Astrocyte of the spinal cord (primary cell): Measurements from ENCODE around the gene HSPA4.
A peak's percentile ranks its signal among the peaks of the same experiment; 100 is the strongest.

ENCODE experiments used
- DNase-seq: peaks from one replicate; pipeline ENCODE4 v3.0.0; 2011; ENCODE audit warnings: low read depth, low spot score
- H3K4me3 ChIP-seq: 2 replicates; pipeline ENCODE4 v1.5.1; 2011; ENCODE audit warnings: low read depth, mild to moderate bottlenecking, low read length, moderate library complexity
- in situ Hi-C: cut with HindIII; loops from 2 replicates; pipeline ENCODE4 v1.10.0; 2017; ENCODE audit warnings: low sequenced_read_pairs
- TF ChIP-seq, protein P1 (sequence below): IDR thresholded peaks from 2 replicates; pipeline ENCODE4 v1.5.1; 2012; ENCODE audit warnings: low read depth, mild to moderate bottlenecking, low read length, inconsistent platforms

Gene HSPA4

DNA sequence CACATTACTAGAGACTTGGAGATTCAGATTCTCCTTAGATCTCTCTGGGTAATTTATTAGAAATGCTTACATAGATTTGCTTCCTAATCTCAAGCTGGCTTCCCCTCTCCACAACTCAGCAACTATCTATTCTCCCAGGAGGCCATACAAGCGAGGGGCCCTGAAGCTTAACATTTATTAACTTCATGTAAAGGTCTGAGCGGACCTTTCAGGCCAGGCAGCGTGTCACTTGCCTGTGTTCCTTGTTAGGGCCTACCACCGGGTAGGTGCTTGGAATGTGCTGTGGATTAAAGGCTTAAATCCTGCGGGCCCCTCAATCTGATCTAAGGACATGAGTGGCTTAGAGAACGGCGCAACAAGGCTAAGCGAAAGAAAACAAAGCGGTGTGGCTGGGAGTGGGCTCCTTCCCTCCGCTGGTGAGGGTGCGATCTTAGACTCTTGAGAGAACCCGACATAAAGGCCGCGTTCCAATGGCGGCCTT is 712 bp upstream of the HSPA4 start:
- in situ Hi-C loops, result no loop called here
- no peak for DNase-seq
- TF ChIP-seq, protein P1, sequence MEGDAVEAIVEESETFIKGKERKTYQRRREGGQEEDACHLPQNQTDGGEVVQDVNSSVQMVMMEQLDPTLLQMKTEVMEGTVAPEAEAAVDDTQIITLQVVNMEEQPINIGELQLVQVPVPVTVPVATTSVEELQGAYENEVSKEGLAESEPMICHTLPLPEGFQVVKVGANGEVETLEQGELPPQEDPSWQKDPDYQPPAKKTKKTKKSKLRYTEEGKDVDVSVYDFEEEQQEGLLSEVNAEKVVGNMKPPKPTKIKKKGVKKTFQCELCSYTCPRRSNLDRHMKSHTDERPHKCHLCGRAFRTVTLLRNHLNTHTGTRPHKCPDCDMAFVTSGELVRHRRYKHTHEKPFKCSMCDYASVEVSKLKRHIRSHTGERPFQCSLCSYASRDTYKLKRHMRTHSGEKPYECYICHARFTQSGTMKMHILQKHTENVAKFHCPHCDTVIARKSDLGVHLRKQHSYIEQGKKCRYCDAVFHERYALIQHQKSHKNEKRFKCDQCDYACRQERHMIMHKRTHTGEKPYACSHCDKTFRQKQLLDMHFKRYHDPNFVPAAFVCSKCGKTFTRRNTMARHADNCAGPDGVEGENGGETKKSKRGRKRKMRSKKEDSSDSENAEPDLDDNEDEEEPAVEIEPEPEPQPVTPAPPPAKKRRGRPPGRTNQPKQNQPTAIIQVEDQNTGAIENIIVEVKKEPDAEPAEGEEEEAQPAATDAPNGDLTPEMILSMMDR, result no peak
- peak overlapping the region; percentile 94 for H3K4me3 ChIP-seq

DNA sequence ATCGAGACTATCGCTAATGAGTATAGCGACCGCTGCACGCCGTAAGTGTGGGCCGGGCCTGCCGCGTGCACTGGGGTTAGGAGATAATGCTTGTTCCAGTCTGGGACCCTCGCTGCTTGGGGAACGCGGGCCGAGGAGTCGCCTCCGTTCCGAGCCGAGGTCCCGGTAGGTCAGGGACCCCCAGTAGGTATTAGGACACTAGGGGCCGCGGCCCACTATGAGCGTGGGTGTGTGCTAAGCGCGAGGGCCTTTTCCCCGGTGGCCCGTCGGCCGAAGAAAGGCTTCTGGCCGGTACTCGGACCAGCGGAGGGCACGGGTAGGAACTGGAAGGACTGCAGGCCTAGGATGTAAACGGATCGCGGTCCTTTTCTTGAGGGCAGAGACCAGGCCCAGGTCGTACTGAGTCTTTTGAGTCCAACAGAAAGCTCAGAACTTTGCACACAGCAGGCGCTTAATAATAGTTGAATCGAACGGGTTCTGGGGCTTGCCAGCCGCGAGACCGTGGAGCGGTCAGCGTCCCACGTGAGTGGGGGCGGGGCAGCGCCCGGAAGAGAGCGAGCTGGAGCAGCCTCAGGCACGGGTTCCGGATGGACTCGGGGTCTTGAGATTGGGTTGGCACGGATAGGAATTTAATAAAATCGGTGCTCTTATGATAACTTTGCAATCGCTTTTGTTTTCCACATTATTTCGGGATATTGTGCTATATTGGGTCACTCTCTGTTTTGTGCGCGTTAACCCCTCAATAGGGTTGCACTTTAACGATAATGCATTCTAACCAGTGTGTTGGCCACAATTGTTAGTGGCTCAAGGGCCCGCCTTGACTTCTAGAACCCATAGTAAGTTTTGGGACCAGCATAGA is 733 bp downstream of the HSPA4 start:
- in situ Hi-C loops, result no loop called here
- peak; percentile 39 for DNase-seq
- TF ChIP-seq, protein P1, result no peak
- peak overlapping the region; percentile 94 for H3K4me3 ChIP-seq

DNA sequence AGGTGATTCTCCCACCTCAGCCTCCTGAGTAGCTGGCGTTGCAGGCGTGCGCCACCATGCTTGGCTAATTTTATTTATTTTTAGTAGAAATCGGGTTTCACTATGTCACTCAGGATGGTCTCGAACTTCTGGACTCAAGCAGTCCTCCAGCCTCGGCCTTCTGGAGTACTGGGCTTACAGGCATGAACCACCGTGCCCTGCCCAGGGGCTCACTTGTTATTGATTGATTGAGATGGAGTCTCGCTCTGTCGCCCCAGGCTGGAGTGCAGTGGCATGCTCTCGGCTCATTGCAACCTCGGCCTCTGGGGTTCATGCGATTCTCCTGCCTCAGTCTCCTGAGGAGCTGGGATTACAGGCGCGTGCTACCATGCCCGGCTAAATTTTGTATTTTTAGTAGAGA is 1.6 kb downstream of the HSPA4 start:
- peak overlapping the region; percentile 94 for H3K4me3 ChIP-seq
- in situ Hi-C loops, result no loop called here
- TF ChIP-seq, protein P1, result no peak
- no peak for DNase-seq

DNA sequence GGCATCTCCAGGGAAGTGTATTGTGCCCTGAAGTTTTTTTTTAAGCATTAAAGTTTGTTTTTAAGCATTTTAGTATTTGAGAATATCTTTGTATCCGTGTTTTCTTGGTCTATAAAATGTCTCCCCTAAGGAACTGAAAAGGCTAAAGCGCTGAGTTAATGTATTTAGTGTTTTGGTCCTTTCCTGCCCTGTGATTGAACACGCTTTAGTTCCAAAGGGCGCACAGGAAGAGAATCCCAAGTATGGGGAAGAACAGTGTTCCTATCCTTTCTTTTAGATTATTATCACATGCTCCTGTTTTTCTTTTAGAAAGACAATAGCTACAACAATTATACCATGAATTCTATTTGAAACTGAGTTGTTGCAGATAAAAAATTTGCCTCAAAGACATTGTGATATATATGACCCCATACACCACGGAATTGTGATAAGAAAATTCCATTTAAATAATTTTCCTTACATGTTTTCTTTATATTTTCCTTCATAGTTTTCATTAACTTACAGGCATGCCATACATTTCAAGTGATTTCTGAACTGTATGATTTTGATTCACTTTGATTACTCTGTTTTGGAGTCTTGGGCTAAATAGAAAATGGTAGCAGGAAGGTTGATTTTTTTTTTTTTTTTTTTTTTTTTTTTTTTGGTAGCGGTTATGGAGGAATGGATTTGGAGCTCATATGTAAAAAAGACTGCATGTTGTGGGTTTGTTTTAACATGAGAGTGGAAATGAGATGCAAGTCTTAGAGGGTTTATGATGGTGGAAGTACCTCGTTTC is 3.1 kb downstream of the HSPA4 start:
- H3K4me3 ChIP-seq, result no peak overlapping the region
- in situ Hi-C loops, result no loop called here
- TF ChIP-seq, protein P1, result no peak

DNA sequence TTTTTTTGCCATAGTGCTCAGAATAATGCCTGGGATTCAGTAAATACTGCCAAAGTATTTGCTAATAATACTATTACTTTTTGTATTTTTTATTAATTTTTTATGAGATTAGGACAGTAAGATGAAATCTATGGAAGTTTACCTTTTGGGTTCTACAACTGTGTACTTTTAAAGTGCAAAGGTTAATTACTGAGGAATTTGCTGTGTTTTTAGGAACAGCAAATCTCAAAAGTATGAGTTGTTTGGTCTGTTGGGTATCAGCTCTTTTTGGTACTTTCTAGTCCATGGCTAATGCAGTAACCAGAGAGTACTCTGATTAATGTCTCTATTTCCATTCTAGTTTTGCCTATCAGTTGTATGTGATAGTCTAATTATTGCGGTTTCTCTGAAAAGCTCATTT is 5.1 kb downstream of the HSPA4 start:
- no peak for DNase-seq
- in situ Hi-C loops, result no loop called here
- H3K4me3 ChIP-seq, result no peak overlapping the region
- TF ChIP-seq, protein P1, result no peak

More for the DNA sequence above, 3.1 kb downstream of the HSPA4 start:
- no peak for DNase-seq

DNA sequence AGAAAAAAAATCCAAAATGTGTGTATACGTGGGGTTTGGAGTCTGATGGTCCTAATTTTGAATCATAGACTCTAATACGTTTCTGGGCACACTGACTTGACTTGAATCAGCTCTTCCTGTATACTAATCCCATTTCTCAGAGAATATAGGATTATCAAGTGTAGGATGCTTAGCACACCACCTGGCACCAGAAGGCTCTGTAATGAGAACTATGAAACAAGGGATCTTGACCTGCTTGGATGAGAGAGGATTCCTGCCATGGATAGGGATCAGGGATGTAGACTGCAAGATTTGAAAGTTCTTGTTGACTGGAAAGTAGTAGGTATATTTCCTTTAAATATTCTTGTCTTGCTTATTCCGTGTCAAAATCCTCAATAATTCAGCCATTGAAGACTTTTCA is 7.8 kb downstream of the HSPA4 start:
- in situ Hi-C loops, result no loop called here
- DNase-seq, result no peak
- TF ChIP-seq, protein P1, result no peak
- no peak overlapping the region for H3K4me3 ChIP-seq
